ENCODE data around the gene UBXN10. TPM values are rescaled to one million over a fixed set of nuclear protein-coding genes. Genes with fewer than 3 reads are reported as not detected.

UBXN10 gene
- total and polyA plus RNA-seq, 4 donors, result 0.50 to 2.3 (median 1.1) TPM

- no peak for DNase-seq (ENCODE audit: low spot score)
- Histone ChIP-seq H3K27ac (ENCODE audit: low read depth in 1 of 2, low read length in 2 of 2) (no peak overlapping the region), H3K9ac (ENCODE audit: low read depth in 1 of 2, low read length in 2 of 2) (no peak overlapping the region), H3K4me1 (ENCODE audit: control insufficient read depth in 4 of 4, insufficient read depth in 4 of 4, low read length in 3 of 4) (peaks cover 0 to 11% (median 10%) of the 10 kb centered on the region in 4 donors), H3K27me3 (ENCODE audit: control insufficient read depth in 4 of 4, insufficient read depth in 4 of 4, low read length in 3 of 4) (no peaks in the 10 kb centered on the region), H3K9me3 (ENCODE audit: control insufficient read depth in 4 of 4, low read length in 3 of 4) (no peaks in the 10 kb centered on the region), H3K36me3 (ENCODE audit: control insufficient read depth in 4 of 4, insufficient read depth in 3 of 4, low read depth in 1 of 4, low read length in 3 of 4) (no peaks in the 10 kb centered on the region), H3K4me3 (ENCODE audit: low read depth in 1 of 3, low read length in 3 of 3) (no peak overlapping the region)
- 91% methylated on average over 9 of the region's 9 CpGs for WGBS
- TF ChIP-seq FOXA1 (IDR thresholded peaks at IDR 0.05) (no peak), EGR1 (IDR thresholded peaks at IDR 0.05; ENCODE audit: low read depth in 2 of 2) (no peak), HNF4G (IDR thresholded peaks at IDR 0.05) (no peak), MAX (IDR thresholded peaks at IDR 0.05) (no peak), FOXA2 (IDR thresholded peaks at IDR 0.05) (no peak), SP1 (IDR thresholded peaks at IDR 0.05) (no peak), REST (IDR thresholded peaks at IDR 0.05) (no peak), GABPA (IDR thresholded peaks at IDR 0.05 in 1 of 2, conservative IDR thresholded peaks at IDR 0.05 in 1 of 2) (no peak), HNF4A (conservative IDR thresholded peaks at IDR 0.05) (no peak), TAF1 (conservative IDR thresholded peaks at IDR 0.05) (no peak)
- TF ChIP-seq, protein P1, sequence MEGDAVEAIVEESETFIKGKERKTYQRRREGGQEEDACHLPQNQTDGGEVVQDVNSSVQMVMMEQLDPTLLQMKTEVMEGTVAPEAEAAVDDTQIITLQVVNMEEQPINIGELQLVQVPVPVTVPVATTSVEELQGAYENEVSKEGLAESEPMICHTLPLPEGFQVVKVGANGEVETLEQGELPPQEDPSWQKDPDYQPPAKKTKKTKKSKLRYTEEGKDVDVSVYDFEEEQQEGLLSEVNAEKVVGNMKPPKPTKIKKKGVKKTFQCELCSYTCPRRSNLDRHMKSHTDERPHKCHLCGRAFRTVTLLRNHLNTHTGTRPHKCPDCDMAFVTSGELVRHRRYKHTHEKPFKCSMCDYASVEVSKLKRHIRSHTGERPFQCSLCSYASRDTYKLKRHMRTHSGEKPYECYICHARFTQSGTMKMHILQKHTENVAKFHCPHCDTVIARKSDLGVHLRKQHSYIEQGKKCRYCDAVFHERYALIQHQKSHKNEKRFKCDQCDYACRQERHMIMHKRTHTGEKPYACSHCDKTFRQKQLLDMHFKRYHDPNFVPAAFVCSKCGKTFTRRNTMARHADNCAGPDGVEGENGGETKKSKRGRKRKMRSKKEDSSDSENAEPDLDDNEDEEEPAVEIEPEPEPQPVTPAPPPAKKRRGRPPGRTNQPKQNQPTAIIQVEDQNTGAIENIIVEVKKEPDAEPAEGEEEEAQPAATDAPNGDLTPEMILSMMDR (IDR thresholded peaks at IDR 0.05; ENCODE audit: low read depth, low read length, missing input control), result no peak
- TF ChIP-seq, protein P2, sequence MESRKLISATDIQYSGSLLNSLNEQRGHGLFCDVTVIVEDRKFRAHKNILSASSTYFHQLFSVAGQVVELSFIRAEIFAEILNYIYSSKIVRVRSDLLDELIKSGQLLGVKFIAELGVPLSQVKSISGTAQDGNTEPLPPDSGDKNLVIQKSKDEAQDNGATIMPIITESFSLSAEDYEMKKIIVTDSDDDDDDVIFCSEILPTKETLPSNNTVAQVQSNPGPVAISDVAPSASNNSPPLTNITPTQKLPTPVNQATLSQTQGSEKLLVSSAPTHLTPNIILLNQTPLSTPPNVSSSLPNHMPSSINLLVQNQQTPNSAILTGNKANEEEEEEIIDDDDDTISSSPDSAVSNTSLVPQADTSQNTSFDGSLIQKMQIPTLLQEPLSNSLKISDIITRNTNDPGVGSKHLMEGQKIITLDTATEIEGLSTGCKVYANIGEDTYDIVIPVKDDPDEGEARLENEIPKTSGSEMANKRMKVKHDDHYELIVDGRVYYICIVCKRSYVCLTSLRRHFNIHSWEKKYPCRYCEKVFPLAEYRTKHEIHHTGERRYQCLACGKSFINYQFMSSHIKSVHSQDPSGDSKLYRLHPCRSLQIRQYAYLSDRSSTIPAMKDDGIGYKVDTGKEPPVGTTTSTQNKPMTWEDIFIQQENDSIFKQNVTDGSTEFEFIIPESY (IDR thresholded peaks at IDR 0.05), result no peak
Observed at GRCh38 chr1:20168564-20169491, 17.1 kb upstream of the UBXN10 start.

DNA sequence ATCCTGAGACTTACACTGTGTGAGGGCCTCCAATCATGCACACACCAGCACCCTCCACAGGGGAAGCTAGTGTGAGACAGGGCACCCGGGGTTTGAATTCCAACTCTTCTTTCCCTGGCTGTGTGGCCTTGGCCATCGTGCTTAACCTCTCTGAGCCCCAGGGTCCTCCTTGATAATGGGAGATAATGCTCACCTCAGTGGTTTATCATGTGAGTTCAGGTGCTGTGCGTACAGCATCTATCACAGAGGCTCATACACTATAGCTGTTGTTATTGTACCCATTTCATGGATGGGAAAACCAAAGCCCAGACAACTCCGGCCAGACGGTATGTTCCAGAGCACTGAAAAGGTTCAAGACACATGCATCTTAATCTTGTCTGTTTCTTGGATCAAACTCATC is 16.0 kb upstream of the UBXN10 start:
- H3K9me3 ChIP-seq (ENCODE audit: control insufficient read depth in 4 of 4, low read length in 3 of 4), result no peaks in the 10 kb centered on the region
- H3K9ac ChIP-seq (ENCODE audit: low read depth in 1 of 2, low read length in 2 of 2), result no peak overlapping the region
- DNase-seq (ENCODE audit: low spot score), result no peak
- no peak overlapping the region for H3K4me3 ChIP-seq (ENCODE audit: low read depth in 1 of 3, low read length in 3 of 3)
- 94% methylated on average over 5 of the region's 5 CpGs for WGBS
- no peaks in the 10 kb centered on the region for H3K36me3 ChIP-seq (ENCODE audit: control insufficient read depth in 4 of 4, insufficient read depth in 3 of 4, low read depth in 1 of 4, low read length in 3 of 4)
- H3K27me3 ChIP-seq (ENCODE audit: control insufficient read depth in 4 of 4, insufficient read depth in 4 of 4, low read length in 3 of 4), result no peaks in the 10 kb centered on the region
- H3K4me1 ChIP-seq (ENCODE audit: control insufficient read depth in 4 of 4, insufficient read depth in 4 of 4, low read length in 3 of 4), result peaks cover 0 to 11% (median 10%) of the 10 kb centered on the region in 4 donors
- TF ChIP-seq FOXA2 (IDR thresholded peaks at IDR 0.05) (no peak), REST (IDR thresholded peaks at IDR 0.05) (no peak), GABPA (IDR thresholded peaks at IDR 0.05 in 1 of 2, conservative IDR thresholded peaks at IDR 0.05 in 1 of 2) (no peak), FOXA1 (IDR thresholded peaks at IDR 0.05) (no peak), YY1 (IDR thresholded peaks at IDR 0.05) (no peak), HNF4A (conservative IDR thresholded peaks at IDR 0.05) (no peak), TAF1 (conservative IDR thresholded peaks at IDR 0.05) (no peak), ATF3 (IDR thresholded peaks at IDR 0.05) (no peak), NR2F2 (IDR thresholded peaks at IDR 0.05) (no peak), RXRA (IDR thresholded peaks at IDR 0.05) (no peak)
- TF ChIP-seq, protein P1 (IDR thresholded peaks at IDR 0.05; ENCODE audit: low read depth, low read length, missing input control), result no peak
- H3K27ac ChIP-seq (ENCODE audit: low read depth in 1 of 2, low read length in 2 of 2), result no peak overlapping the region

All from liver (tissue), 9 donors.